Large intestine (tissue), 3 donors: ENCODE measurements around the gene CEL. TPM values are rescaled to one million over a fixed set of nuclear protein-coding genes. Genes with fewer than 3 reads are reported as not detected.
"Not testable (repeated sequence)": the region's sequence is repeated elsewhere in the genome, so short reads cannot be mapped to it uniquely, and the experiment has no call there.

Experiments
- DNase-seq, 2 donors: peaks; one replicate each; pipeline versions ENCODE4 v3.0.0 to v3.0.0-alpha.2; 2013
- H3K27ac ChIP-seq: one replicate; pipeline ENCODE4 v1.5.1; 2013; ENCODE audit warnings: low read length
- H3K27me3 ChIP-seq: 2 replicates; pipeline ENCODE4 v1.6.1; 2013; ENCODE audit warnings: low read length; ENCODE audit not compliant: control insufficient read depth, insufficient read depth
- H3K36me3 ChIP-seq: 2 replicates; pipeline ENCODE4 v1.6.1; 2013; ENCODE audit warnings: low read length; ENCODE audit not compliant: control insufficient read depth, insufficient read depth
- H3K4me1 ChIP-seq: one replicate; pipeline ENCODE4 v1.6.1; 2013; ENCODE audit warnings: low read length; ENCODE audit not compliant: control insufficient read depth, insufficient read depth
- H3K4me3 ChIP-seq: one replicate; pipeline ENCODE4 v1.5.1; 2013; ENCODE audit warnings: low read length
- H3K9me3 ChIP-seq: one replicate; pipeline ENCODE4 v1.6.1; 2013; ENCODE audit warnings: mild to moderate bottlenecking, low read depth, low read length, moderate library complexity; ENCODE audit not compliant: control insufficient read depth
- WGBS: methylation state at CpG from one replicate; pipeline ENCODE4 v1.1.5; 2013; ENCODE audit warnings: low lambda C conversion rate; ENCODE audit not compliant: insufficient coverage; 5-methylcytosine and 5-hydroxymethylcytosine counted together
- polyA plus RNA-seq: library from polyadenylated mRNA; unstranded; fragments of 120-200 nt; gene quantifications from one replicate; pipeline ENCODE4 v1.2.1, GENCODE V29; 2013

Gene CEL
- polyA plus RNA-seq, 1 donor: 268 TPM

GRCh38 chr9:133090187-133090586, 28.4 kb downstream of the CEL start:
- H3K27ac ChIP-seq: peak overlapping the region; percentile 81
- WGBS: no CpG with 5 or more reads among the region's 6 CpGs

GRCh38 chr9:133090752-133091385, 29.1 kb downstream of the CEL start:
- WGBS: 53% methylated on average over 3 of the region's 11 CpGs
- H3K27ac ChIP-seq: peak overlapping the region; percentile 81

More at GRCh38 chr9:133090187-133090586, 28.4 kb downstream of the CEL start:
- peak in 1 of 2 donors; percentile 15 for DNase-seq
- Histone ChIP-seq H3K9me3 (no peaks in the 10 kb centered on the region), H3K4me1 (peaks cover 15% of the 10 kb centered on the region), H3K36me3 (no peaks in the 10 kb centered on the region), H3K4me3 (no peak overlapping the region), H3K27me3 (no peaks in the 10 kb centered on the region)

GRCh38 chr9:133094351-133094750, 32.6 kb downstream of the CEL start:
- H3K27ac ChIP-seq, H3K4me3 ChIP-seq, DNase-seq, H3K27me3 ChIP-seq: not testable (repeated sequence)
- no CpG with 5 or more reads among the region's 4 CpGs for WGBS
- H3K4me1 ChIP-seq: peaks cover 15% of the 10 kb centered on the region
- H3K36me3 ChIP-seq: peaks cover 29% of the 10 kb centered on the region
- peaks cover 10% of the 10 kb centered on the region for H3K9me3 ChIP-seq

More at GRCh38 chr9:133090752-133091385, 29.1 kb downstream of the CEL start:
- H3K9me3 ChIP-seq: peaks cover 4% of the 10 kb centered on the region
- no peaks in the 10 kb centered on the region for H3K36me3 ChIP-seq
- H3K4me1 ChIP-seq: peaks cover 15% of the 10 kb centered on the region
- no peaks in the 10 kb centered on the region for H3K27me3 ChIP-seq
- H3K4me3 ChIP-seq: no peak overlapping the region
- peak; percentile 75 to 78 for DNase-seq

- WGBS: 100% methylated on average over 1 of the region's 3 CpGs
- DNase-seq: no peak
- Histone ChIP-seq H3K36me3 (peaks cover 34% of the 10 kb centered on the region), H3K4me3 (no peak overlapping the region), H3K27me3 (no peaks in the 10 kb centered on the region), H3K27ac (no peak overlapping the region), H3K4me1 (peaks cover 18% of the 10 kb centered on the region), H3K9me3 (peaks cover 10% of the 10 kb centered on the region)
These were observed 33.1 kb downstream of the CEL start for GRCh38 chr9:133094842-133095393.

- no peaks in the 10 kb centered on the region for H3K27me3 ChIP-seq
- DNase-seq: no peak
- peaks cover 65% of the 10 kb centered on the region for H3K36me3 ChIP-seq
- no peak overlapping the region for H3K27ac ChIP-seq
- WGBS: no CpG with 5 or more reads among the region's 16 CpGs
- H3K4me1 ChIP-seq: peaks cover 12% of the 10 kb centered on the region
- H3K9me3 ChIP-seq: peaks cover 10% of the 10 kb centered on the region
- H3K4me3 ChIP-seq: no peak overlapping the region
These were observed 36.4 kb downstream of the CEL start for GRCh38 chr9:133098104-133098754.

- Histone ChIP-seq H3K36me3 (peaks cover 72% of the 10 kb centered on the region), H3K27me3 (no peaks in the 10 kb centered on the region), H3K4me3 (no peak overlapping the region), H3K9me3 (peaks cover 10% of the 10 kb centered on the region), H3K4me1 (peaks cover 15% of the 10 kb centered on the region), H3K27ac (no peak overlapping the region)
- no CpG with 5 or more reads among the region's 5 CpGs for WGBS
- no peak for DNase-seq
These were observed 37.1 kb downstream of the CEL start for GRCh38 chr9:133098871-133099270.

GRCh38 chr9:133099726-133100505, 38.1 kb downstream of the CEL start:
- no CpG with 5 or more reads among the region's 12 CpGs for WGBS
- Histone ChIP-seq H3K36me3 (peaks cover 81% of the 10 kb centered on the region), H3K27ac (peak overlapping the region; percentile 79), H3K27me3 (no peaks in the 10 kb centered on the region), H3K9me3 (peaks cover 10% of the 10 kb centered on the region), H3K4me1 (peaks cover 15% of the 10 kb centered on the region), H3K4me3 (no peak overlapping the region)
- DNase-seq: peak in 1 of 2 donors; percentile 56

- Histone ChIP-seq H3K27ac (peak overlapping the region; percentile 79), H3K4me3 (no peak overlapping the region), H3K27me3 (no peaks in the 10 kb centered on the region), H3K9me3 (peaks cover 7% of the 10 kb centered on the region), H3K4me1 (peaks cover 15% of the 10 kb centered on the region), H3K36me3 (peaks cover 87% of the 10 kb centered on the region)
- no peak for DNase-seq
- no CpG with 5 or more reads among the region's 13 CpGs for WGBS
These were observed 39.0 kb downstream of the CEL start for GRCh38 chr9:133100506-133101355.

GRCh38 chr9:133101356-133102189, 39.8 kb downstream of the CEL start:
- peaks cover 15% of the 10 kb centered on the region for H3K4me1 ChIP-seq
- H3K27ac ChIP-seq: no peak overlapping the region
- H3K4me3 ChIP-seq: no peak overlapping the region
- no peak for DNase-seq
- WGBS: no CpG with 5 or more reads among the region's 32 CpGs
- peaks cover 93% of the 10 kb centered on the region for H3K36me3 ChIP-seq
- no peaks in the 10 kb centered on the region for H3K27me3 ChIP-seq
- H3K9me3 ChIP-seq: peaks cover 7% of the 10 kb centered on the region
